Measurements from ENCODE around the gene HMX1. TPM values are rescaled to one million over a fixed set of nuclear protein-coding genes. Genes with fewer than 3 reads are reported as not detected.

The HMX1 gene
- total and polyA plus RNA-seq, 5 experiments from 2014 or later, result not detected

GRCh38 chr4:8868321-8869001, 3.2 kb downstream of the HMX1 start:
- Mint-ChIP-seq H3K27ac (no peak overlapping the region), H3K27me3 (peaks cover 21 to 82% (median 56%) of the 10 kb centered on the region in 5 donors)

GRCh38 chr4:8867624-8868320, 3.9 kb downstream of the HMX1 start:
- POLR2A ChIA-PET, result no interaction called here
- Mint-ChIP-seq H3K27ac (no peak overlapping the region), H3K27me3 (peaks cover 21 to 79% (median 58%) of the 10 kb centered on the region in 5 donors), H3K4me1 (peaks cover 2 to 18% (median 9%) of the 10 kb centered on the region in 4 donors), H3K9me3 (peaks cover 0 to 7% (median 0%) of the 10 kb centered on the region in 9 donors), H3K4me3 (no peak overlapping the region), H3K36me3 (peaks cover 0 to 4% (median 0%) of the 10 kb centered on the region in 3 donors)
- DNase-seq (no peak), ATAC-seq (no peak)

More at GRCh38 chr4:8868321-8869001, 3.2 kb downstream of the HMX1 start:
- H3K4me1 Mint-ChIP-seq, result peaks cover 2 to 18% (median 9%) of the 10 kb centered on the region in 4 donors
- H3K36me3 Mint-ChIP-seq, result peaks cover 0 to 4% (median 0%) of the 10 kb centered on the region in 3 donors
- peak overlapping the region in 1 of 10 donors; percentile 66 for H3K4me3 Mint-ChIP-seq
- ATAC-seq (no peak), DNase-seq (no peak)
- POLR2A ChIA-PET, result no interaction called here
- H3K9me3 Mint-ChIP-seq, result peaks cover 0 to 7% (median 0%) of the 10 kb centered on the region in 9 donors

- DNase-seq (no peak), ATAC-seq (no peak)
- Mint-ChIP-seq H3K27ac (peak overlapping the region in 1 of 10 donors; percentile 54), H3K27me3 (peaks cover 22 to 78% (median 56%) of the 10 kb centered on the region in 5 donors), H3K9me3 (peaks cover 0 to 7% (median 0%) of the 10 kb centered on the region in 9 donors), H3K4me1 (peaks cover 2 to 16% (median 9%) of the 10 kb centered on the region in 4 donors), H3K4me3 (peak overlapping the region in 1 of 10 donors; percentile 62), H3K36me3 (peaks cover 0 to 4% (median 0%) of the 10 kb centered on the region in 3 donors)
- POLR2A ChIA-PET, result no interaction called here
Measured at GRCh38 chr4:8866828-8867623, 4.6 kb downstream of the HMX1 start.

GRCh38 chr4:8866421-8866820, 5.2 kb downstream of the HMX1 start:
- DNase-seq, result no peak
- peaks cover 0 to 7% (median 0%) of the 10 kb centered on the region in 9 donors for H3K9me3 Mint-ChIP-seq
- H3K4me1 Mint-ChIP-seq, result peaks cover 2 to 16% (median 9%) of the 10 kb centered on the region in 4 donors
- H3K27ac Mint-ChIP-seq, result no peak overlapping the region
- no peak overlapping the region for H3K4me3 Mint-ChIP-seq
- ATAC-seq, result no peak
- peaks cover 0 to 4% (median 0%) of the 10 kb centered on the region in 3 donors for H3K36me3 Mint-ChIP-seq
- peaks cover 22 to 78% (median 56%) of the 10 kb centered on the region in 5 donors for H3K27me3 Mint-ChIP-seq
- POLR2A ChIA-PET, result no interaction called here

GRCh38 chr4:8865681-8866310, 5.8 kb downstream of the HMX1 start:
- DNase-seq, result no peak
- peaks cover 2 to 16% (median 9%) of the 10 kb centered on the region in 4 donors for H3K4me1 Mint-ChIP-seq
- peak overlapping the region in 1 of 10 donors; percentile 39 for H3K4me3 Mint-ChIP-seq
- H3K36me3 Mint-ChIP-seq, result peaks cover 0 to 4% (median 0%) of the 10 kb centered on the region in 3 donors
- ATAC-seq, result no peak
- no peak overlapping the region for H3K27ac Mint-ChIP-seq
- POLR2A ChIA-PET, result no interaction called here
- H3K9me3 Mint-ChIP-seq, result peaks cover 0 to 7% (median 0%) of the 10 kb centered on the region in 9 donors
- H3K27me3 Mint-ChIP-seq, result peaks cover 22 to 75% (median 57%) of the 10 kb centered on the region in 5 donors

GRCh38 chr4:8864912-8865680, 6.5 kb downstream of the HMX1 start:
- POLR2A ChIA-PET, result no interaction called here
- Mint-ChIP-seq H3K27me3 (peaks cover 22 to 73% (median 53%) of the 10 kb centered on the region in 5 donors), H3K27ac (peak overlapping the region in 1 of 10 donors; percentile 75), H3K4me1 (peaks cover 2 to 13% (median 8%) of the 10 kb centered on the region in 4 donors), H3K4me3 (no peak overlapping the region), H3K9me3 (peaks cover 0 to 7% (median 0%) of the 10 kb centered on the region in 9 donors), H3K36me3 (peaks cover 0 to 4% (median 0%) of the 10 kb centered on the region in 3 donors)
- ATAC-seq (no peak), DNase-seq (no peak)

GRCh38 chr4:8863686-8864682, 7.7 kb downstream of the HMX1 start:
- Mint-ChIP-seq H3K27me3 (peaks cover 27 to 75% (median 49%) of the 10 kb centered on the region in 5 donors), H3K4me1 (peaks cover 2 to 12% (median 8%) of the 10 kb centered on the region in 4 donors), H3K27ac (no peak overlapping the region), H3K9me3 (peaks cover 0 to 7% (median 0%) of the 10 kb centered on the region in 9 donors), H3K36me3 (peaks cover 0 to 4% (median 0%) of the 10 kb centered on the region in 3 donors), H3K4me3 (no peak overlapping the region)
- DNase-seq (no peak), ATAC-seq (no peak)
- POLR2A ChIA-PET, result no interaction called here

- H3K36me3 Mint-ChIP-seq, result peaks cover 0 to 5% (median 0%) of the 10 kb centered on the region in 3 donors
- POLR2A ChIA-PET, result no interaction called here
- H3K9me3 Mint-ChIP-seq, result peaks cover 0 to 3% (median 0%) of the 10 kb centered on the region in 9 donors
- ATAC-seq, result no peak
- H3K27me3 Mint-ChIP-seq, result peaks cover 23 to 72% (median 46%) of the 10 kb centered on the region in 5 donors
- no peak for DNase-seq
- H3K4me3 Mint-ChIP-seq, result no peak overlapping the region
- no peak overlapping the region for H3K27ac Mint-ChIP-seq
- peaks cover 2 to 15% (median 5%) of the 10 kb centered on the region in 4 donors for H3K4me1 Mint-ChIP-seq
Measured at GRCh38 chr4:8862800-8863685, 8.6 kb downstream of the HMX1 start.

- H3K36me3 Mint-ChIP-seq, result peaks cover 0 to 6% (median 0%) of the 10 kb centered on the region in 3 donors
- no peak for DNase-seq
- H3K4me1 Mint-ChIP-seq, result peaks cover 2 to 15% (median 5%) of the 10 kb centered on the region in 4 donors
- H3K9me3 Mint-ChIP-seq, result peaks cover 0 to 3% (median 0%) of the 10 kb centered on the region in 9 donors
- POLR2A ChIA-PET, result no interaction called here
- peaks cover 23 to 74% (median 47%) of the 10 kb centered on the region in 5 donors for H3K27me3 Mint-ChIP-seq
- no peak overlapping the region for H3K4me3 Mint-ChIP-seq
- no peak for ATAC-seq
- no peak overlapping the region for H3K27ac Mint-ChIP-seq
Measured at GRCh38 chr4:8862334-8862733, 9.3 kb downstream of the HMX1 start.

All from naive thymus-derived CD8-positive, alpha-beta T cell (primary cell).